Measurements from ENCODE around the gene GHRL.

DNA sequence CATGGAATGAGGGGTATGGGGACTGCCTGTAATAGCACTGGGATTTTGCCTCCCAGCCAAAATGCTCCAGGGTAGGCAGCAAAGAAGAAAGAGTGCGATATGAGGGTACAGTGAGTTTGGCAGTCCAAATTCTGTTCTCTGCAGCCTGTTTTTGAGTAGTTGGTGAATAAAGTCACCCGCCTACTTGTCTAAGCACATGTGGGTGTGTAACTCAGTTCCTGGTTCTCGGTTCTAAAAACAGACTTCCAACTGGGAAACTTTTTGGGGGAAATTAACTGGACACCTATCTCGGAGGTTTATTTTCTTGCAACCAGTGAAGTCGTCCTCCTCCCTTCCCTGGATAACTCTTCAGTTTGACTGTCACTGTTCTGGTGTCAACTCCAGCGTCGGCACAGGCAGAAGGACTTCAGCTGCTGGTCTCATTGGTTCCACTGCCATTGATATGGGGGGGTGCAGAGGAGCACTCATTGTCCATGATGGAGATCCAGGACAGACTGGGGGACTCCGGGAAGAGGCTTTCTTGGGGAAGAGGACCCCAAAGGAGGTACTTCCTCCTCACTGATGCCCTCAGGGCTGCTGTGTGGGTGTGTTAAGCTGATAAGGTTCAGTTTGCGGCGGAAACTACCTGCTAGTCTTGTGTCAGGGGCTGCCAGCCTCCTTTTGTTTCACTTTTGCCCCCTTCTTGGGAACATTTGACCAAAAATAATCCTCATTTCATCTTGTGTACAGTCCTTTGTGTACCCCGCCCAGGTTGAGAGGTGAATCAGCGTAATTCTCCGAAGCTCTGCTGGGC, 13.2 kb downstream of the GHRL start:
- TF ChIP-seq BHLHE40 (IDR thresholded peaks at IDR 0.05; ENCODE audit: low read depth, low read length): no peak
- TF ChIP-seq RAD21 (conservative IDR thresholded peaks at IDR 0.05 in 1 of 2, IDR thresholded peaks at IDR 0.05 in 1 of 2): no peak
- TF ChIP-seq, protein P1, sequence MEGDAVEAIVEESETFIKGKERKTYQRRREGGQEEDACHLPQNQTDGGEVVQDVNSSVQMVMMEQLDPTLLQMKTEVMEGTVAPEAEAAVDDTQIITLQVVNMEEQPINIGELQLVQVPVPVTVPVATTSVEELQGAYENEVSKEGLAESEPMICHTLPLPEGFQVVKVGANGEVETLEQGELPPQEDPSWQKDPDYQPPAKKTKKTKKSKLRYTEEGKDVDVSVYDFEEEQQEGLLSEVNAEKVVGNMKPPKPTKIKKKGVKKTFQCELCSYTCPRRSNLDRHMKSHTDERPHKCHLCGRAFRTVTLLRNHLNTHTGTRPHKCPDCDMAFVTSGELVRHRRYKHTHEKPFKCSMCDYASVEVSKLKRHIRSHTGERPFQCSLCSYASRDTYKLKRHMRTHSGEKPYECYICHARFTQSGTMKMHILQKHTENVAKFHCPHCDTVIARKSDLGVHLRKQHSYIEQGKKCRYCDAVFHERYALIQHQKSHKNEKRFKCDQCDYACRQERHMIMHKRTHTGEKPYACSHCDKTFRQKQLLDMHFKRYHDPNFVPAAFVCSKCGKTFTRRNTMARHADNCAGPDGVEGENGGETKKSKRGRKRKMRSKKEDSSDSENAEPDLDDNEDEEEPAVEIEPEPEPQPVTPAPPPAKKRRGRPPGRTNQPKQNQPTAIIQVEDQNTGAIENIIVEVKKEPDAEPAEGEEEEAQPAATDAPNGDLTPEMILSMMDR (IDR thresholded peaks at IDR 0.05): no peak
- TF ChIP-seq POLR2A (IDR thresholded peaks at IDR 0.05; ENCODE audit: low read length): no peak
- no peak for TF ChIP-seq CHD2 (IDR thresholded peaks at IDR 0.05; ENCODE audit: low read length, partially characterized antibody)
- TF ChIP-seq, protein P2, sequence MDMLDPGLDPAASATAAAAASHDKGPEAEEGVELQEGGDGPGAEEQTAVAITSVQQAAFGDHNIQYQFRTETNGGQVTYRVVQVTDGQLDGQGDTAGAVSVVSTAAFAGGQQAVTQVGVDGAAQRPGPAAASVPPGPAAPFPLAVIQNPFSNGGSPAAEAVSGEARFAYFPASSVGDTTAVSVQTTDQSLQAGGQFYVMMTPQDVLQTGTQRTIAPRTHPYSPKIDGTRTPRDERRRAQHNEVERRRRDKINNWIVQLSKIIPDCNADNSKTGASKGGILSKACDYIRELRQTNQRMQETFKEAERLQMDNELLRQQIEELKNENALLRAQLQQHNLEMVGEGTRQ (IDR thresholded peaks at IDR 0.05): no peak
- TF ChIP-seq, protein P3, sequence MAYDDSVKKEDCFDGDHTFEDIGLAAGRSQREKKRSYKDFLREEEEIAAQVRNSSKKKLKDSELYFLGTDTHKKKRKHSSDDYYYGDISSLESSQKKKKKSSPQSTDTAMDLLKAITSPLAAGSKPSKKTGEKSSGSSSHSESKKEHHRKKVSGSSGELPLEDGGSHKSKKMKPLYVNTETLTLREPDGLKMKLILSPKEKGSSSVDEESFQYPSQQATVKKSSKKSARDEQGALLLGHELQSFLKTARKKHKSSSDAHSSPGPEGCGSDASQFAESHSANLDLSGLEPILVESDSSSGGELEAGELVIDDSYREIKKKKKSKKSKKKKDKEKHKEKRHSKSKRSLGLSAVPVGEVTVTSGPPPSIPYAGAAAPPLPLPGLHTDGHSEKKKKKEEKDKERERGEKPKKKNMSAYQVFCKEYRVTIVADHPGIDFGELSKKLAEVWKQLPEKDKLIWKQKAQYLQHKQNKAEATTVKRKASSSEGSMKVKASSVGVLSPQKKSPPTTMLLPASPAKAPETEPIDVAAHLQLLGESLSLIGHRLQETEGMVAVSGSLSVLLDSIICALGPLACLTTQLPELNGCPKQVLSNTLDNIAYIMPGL (CRISPR knock-in tag; IDR thresholded peaks at IDR 0.05; ENCODE audit: borderline replicate concordance): no peak
- TF ChIP-seq, protein P4, sequence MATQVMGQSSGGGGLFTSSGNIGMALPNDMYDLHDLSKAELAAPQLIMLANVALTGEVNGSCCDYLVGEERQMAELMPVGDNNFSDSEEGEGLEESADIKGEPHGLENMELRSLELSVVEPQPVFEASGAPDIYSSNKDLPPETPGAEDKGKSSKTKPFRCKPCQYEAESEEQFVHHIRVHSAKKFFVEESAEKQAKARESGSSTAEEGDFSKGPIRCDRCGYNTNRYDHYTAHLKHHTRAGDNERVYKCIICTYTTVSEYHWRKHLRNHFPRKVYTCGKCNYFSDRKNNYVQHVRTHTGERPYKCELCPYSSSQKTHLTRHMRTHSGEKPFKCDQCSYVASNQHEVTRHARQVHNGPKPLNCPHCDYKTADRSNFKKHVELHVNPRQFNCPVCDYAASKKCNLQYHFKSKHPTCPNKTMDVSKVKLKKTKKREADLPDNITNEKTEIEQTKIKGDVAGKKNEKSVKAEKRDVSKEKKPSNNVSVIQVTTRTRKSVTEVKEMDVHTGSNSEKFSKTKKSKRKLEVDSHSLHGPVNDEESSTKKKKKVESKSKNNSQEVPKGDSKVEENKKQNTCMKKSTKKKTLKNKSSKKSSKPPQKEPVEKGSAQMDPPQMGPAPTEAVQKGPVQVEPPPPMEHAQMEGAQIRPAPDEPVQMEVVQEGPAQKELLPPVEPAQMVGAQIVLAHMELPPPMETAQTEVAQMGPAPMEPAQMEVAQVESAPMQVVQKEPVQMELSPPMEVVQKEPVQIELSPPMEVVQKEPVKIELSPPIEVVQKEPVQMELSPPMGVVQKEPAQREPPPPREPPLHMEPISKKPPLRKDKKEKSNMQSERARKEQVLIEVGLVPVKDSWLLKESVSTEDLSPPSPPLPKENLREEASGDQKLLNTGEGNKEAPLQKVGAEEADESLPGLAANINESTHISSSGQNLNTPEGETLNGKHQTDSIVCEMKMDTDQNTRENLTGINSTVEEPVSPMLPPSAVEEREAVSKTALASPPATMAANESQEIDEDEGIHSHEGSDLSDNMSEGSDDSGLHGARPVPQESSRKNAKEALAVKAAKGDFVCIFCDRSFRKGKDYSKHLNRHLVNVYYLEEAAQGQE (IDR thresholded peaks at IDR 0.05): no peak
- TF ChIP-seq, protein P5, sequence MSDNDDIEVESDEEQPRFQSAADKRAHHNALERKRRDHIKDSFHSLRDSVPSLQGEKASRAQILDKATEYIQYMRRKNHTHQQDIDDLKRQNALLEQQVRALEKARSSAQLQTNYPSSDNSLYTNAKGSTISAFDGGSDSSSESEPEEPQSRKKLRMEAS (IDR thresholded peaks at IDR 0.05): no peak
- no peak for TF ChIP-seq EP300 (IDR thresholded peaks at IDR 0.05)
- TF ChIP-seq RCOR1 (IDR thresholded peaks at IDR 0.05; ENCODE audit: low read depth, low read length): no peak
- no peak for TF ChIP-seq CEBPB (IDR thresholded peaks at IDR 0.05)
- no peak for TF ChIP-seq MAFK (IDR thresholded peaks at IDR 0.05; ENCODE audit: partially characterized antibody)
